ENCODE measurements around the gene LCN10. TPM values are rescaled to one million over a fixed set of nuclear protein-coding genes. Genes with fewer than 3 reads are reported as not detected.
A peak's percentile ranks its signal among the peaks of the same experiment; 100 is the strongest.

The LCN10 gene
- total RNA-seq, 4 donors from 2014 or later: 0.61 to 5.7 (median 1.7) TPM; not detected in 1

GRCh38 chr9:136729144-136729543 is 13.6 kb downstream of the LCN10 start:
- 54 to 63% methylated on average over 5 to 7 of the region's 7 CpGs for WGBS, 2 donors
- H3K4me3 ChIP-seq (ENCODE audit: low read depth, poor library complexity, severe bottlenecking): peak overlapping the region; percentile 79
- intact Hi-C loops (cut with DNase I; ENCODE audit: low total_unique reads): no loop called here
- no peak for DNase-seq (ENCODE audit: low spot score in 2 of 2)
- no peak for TF ChIP-seq CTCF (IDR thresholded peaks at IDR 0.05)
- TF ChIP-seq POLR2A (IDR thresholded peaks at IDR 0.05): no peak

GRCh38 chr9:136728548-136729123 is 14.1 kb downstream of the LCN10 start:
- peak overlapping the region; percentile 79 for H3K4me3 ChIP-seq (ENCODE audit: low read depth, poor library complexity, severe bottlenecking)
- WGBS, 2 donors: 1 to 2% methylated on average over 11 to 53 of the region's 53 CpGs
- no peak for DNase-seq (ENCODE audit: low spot score in 2 of 2)
- TF ChIP-seq CTCF (IDR thresholded peaks at IDR 0.05): no peak
- TF ChIP-seq POLR2A (IDR thresholded peaks at IDR 0.05): no peak
- intact Hi-C loops (cut with DNase I; ENCODE audit: low total_unique reads): no loop called here

- H3K4me3 ChIP-seq (ENCODE audit: low read depth, poor library complexity, severe bottlenecking): peak overlapping the region; percentile 79
- 1% methylated on average over 15 of the region's 66 CpGs; no CpG with 5 or more reads in 1 of the 2 donors for WGBS, 2 donors
- intact Hi-C loops (cut with DNase I; ENCODE audit: low total_unique reads): no loop called here
- DNase-seq (ENCODE audit: low spot score in 2 of 2): peak; percentile 82 to 98
- TF ChIP-seq CTCF (IDR thresholded peaks at IDR 0.05) (no peak), POLR2A (IDR thresholded peaks at IDR 0.05) (peak in 1 of 2 donors; percentile 93)
Observed at GRCh38 chr9:136728080-136728547, 14.6 kb downstream of the LCN10 start.

GRCh38 chr9:136726631-136727191 is 16.0 kb downstream of the LCN10 start:
- 22 to 23% methylated on average over 18 of the region's 18 CpGs for WGBS, 2 donors
- H3K4me3 ChIP-seq (ENCODE audit: low read depth, poor library complexity, severe bottlenecking): no peak overlapping the region
- intact Hi-C loops (cut with DNase I; ENCODE audit: low total_unique reads): no loop called here
- no peak for DNase-seq (ENCODE audit: low spot score in 2 of 2)
- TF ChIP-seq CTCF (IDR thresholded peaks at IDR 0.05) (no peak), POLR2A (IDR thresholded peaks at IDR 0.05) (no peak)

- no peak for DNase-seq (ENCODE audit: low spot score in 2 of 2)
- TF ChIP-seq CTCF (IDR thresholded peaks at IDR 0.05) (no peak), POLR2A (IDR thresholded peaks at IDR 0.05) (no peak)
- 34 to 58% methylated on average over 12 to 16 of the region's 16 CpGs for WGBS, 2 donors
- intact Hi-C loops (cut with DNase I; ENCODE audit: low total_unique reads): no loop called here
- no peak overlapping the region for H3K4me3 ChIP-seq (ENCODE audit: low read depth, poor library complexity, severe bottlenecking)
Observed at GRCh38 chr9:136726118-136726517, 16.6 kb downstream of the LCN10 start.

Data from lower leg skin (tissue), 4 donors.